ENCODE measurements around the gene LRP10.
"Not testable (repeated sequence)": the region's sequence is repeated elsewhere in the genome, so short reads cannot be mapped to it uniquely, and the experiment has no call there.

Gene LRP10, protein sequence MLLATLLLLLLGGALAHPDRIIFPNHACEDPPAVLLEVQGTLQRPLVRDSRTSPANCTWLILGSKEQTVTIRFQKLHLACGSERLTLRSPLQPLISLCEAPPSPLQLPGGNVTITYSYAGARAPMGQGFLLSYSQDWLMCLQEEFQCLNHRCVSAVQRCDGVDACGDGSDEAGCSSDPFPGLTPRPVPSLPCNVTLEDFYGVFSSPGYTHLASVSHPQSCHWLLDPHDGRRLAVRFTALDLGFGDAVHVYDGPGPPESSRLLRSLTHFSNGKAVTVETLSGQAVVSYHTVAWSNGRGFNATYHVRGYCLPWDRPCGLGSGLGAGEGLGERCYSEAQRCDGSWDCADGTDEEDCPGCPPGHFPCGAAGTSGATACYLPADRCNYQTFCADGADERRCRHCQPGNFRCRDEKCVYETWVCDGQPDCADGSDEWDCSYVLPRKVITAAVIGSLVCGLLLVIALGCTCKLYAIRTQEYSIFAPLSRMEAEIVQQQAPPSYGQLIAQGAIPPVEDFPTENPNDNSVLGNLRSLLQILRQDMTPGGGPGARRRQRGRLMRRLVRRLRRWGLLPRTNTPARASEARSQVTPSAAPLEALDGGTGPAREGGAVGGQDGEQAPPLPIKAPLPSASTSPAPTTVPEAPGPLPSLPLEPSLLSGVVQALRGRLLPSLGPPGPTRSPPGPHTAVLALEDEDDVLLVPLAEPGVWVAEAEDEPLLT

DNA sequence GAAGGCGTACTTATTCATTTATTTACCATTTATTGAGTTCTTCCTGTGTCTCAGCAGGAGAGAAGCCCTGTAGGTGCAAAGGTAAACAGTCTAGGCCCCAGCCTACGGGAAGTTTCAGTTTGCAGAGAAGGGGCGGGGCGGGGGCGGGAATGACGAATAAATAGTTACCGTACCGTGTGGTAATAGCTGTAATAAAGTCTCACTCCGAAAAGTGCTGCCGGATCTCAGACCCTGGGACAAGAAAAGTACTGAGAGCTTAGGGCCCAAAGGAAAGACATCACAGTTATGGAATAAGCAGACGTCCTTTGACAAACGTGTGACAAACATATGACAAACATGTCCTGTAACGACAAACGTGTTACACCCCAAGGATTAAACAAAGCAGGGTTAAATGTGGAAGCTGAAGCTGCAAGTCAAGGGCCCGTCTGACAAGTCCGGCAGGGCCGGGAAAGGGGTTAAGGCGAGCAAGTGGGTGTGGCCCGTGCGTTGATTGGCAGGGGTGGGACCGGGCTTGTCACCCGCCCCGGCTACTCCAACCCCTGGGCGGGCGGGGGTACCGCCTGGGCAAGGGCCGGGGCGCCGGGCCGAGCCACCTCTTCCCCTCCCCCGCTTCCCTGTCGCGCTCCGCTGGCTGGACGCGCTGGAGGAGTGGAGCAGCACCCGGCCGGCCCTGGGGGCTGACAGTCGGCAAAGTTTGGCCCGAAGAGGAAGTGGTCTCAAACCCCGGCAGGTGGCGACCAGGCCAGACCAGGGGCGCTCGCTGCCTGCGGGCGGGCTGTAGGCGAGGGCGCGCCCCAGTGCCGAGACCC, at the start of gene LRP10:
LRP10 (plus strand) TSS at position 517 of the 809 bp plus-strand sequence. CDS start 564 bp downstream, outside the sequence.
- peak; percentile 89 for DNase-seq

DNA sequence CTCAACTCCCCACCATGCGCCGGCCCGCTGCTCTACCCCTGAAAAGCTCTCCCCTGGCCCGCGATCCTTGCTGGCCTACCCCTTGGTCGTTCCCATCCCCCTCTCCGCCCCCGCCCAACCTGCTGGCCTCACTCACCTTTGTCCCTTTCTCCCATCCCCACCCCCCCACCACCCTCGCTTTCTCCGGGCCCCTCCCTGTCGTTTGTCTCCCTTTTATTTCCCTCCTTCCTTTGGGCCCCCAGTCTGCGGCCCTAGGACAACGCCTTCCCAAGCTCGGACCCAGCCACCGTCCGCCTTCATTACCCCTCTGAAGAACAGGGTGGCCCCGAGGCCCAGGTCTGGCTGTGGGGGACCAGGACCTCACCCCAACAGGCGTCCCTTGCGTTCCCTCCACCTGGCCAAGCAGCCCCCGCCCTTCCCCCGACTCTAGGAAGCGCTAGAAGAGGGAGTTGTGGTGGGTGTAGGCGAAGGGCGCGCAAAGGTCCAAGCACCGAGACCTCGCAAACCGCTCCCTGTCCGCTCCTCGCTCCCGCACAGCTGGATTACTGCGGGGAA, 49.4 kb upstream of the LRP10 start:
- no peak for DNase-seq

GRCh38 chr14:22822571-22823098, 48.9 kb upstream of the LRP10 start:
- no peak for DNase-seq

DNA sequence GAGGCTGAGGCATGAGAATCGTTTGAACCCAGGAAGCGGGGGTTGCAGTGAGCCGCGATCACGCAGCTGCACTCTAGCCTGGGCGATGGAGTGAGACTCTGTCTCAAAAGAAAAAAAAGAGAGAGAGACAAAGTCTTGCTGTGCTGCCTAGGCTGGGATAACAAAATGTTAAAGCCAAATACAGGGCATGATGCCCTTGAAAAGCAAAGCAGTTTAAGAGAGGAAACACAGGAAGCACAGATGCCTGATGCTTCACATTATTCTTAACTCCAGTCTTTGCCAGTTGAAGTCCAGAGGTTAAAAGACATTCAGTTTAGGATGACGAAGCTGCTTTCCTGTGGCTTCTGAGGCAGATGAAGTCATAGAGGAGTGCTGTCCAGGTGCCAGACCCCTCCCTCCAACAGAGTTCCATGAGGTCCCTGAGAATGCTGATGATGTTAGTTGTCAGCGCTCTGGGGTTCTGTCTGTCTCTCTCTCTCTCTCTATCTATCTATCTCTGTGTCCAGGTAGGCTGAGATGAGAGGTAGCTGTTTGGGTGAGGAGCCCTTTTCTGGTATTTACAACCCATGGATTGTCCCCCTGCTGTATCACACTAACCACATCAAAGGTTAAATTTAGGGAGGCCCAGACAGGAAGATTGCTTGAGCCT, 46.7 kb upstream of the LRP10 start:
- DNase-seq, result no peak

GRCh38 chr14:22829076-22829660, 42.4 kb upstream of the LRP10 start:
- not testable (repeated sequence) for DNase-seq

- DNase-seq, result peak; percentile 100
Measured at GRCh38 chr14:22829661-22830442, 41.7 kb upstream of the LRP10 start, which contains the start of gene MRPL52. Gene MRPL52 (plus strand): TSS chr14:22829887. CDS start chr14:22829913, 26 bp downstream.

DNA sequence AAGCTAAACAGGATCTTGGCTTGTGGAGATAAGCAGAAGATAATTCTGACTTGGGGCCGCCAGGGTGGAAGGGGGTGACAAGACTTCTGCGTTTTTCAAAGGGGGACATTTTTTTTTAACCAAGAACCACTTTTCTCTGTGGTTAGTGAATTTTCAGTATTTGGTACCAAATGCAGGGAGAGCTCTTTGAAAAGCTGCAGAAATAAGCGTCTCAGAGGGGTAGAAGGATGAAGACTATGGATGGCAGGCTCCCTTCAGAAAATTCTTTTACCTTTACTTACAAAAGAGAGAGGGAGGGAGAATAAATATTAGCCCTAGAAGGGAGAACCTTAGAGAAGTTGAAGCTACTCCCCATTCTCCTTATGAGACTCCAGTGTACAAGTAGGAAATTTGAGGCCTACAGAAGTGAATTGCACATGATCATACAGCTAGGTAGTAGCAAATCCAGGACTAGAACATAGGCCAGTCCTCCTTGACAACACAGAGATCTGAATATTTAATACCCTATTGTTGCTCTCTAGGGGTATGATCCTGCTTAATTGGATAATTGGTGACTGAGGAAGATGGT, 41.0 kb upstream of the LRP10 start:
- DNase-seq, result no peak

GRCh38 chr14:22835505-22835904, 36.0 kb upstream of the LRP10 start:
- no peak for DNase-seq

GRCh38 chr14:22836301-22837113, 35.0 kb upstream of the LRP10 start, which contains the start of gene MMP14:
Gene MMP14 (plus strand): TSS chr14:22836585. CDS start chr14:22836818, 233 bp downstream.
- peak; percentile 68 for DNase-seq

GRCh38 chr14:22837114-22837749, 34.3 kb upstream of the LRP10 start:
- peak; percentile 52 for DNase-seq

GRCh38 chr14:22837750-22838538, 33.6 kb upstream of the LRP10 start:
- DNase-seq, result no peak

- DNase-seq, result no peak
Measured at GRCh38 chr14:22838631-22839041, 32.9 kb upstream of the LRP10 start.

DNA sequence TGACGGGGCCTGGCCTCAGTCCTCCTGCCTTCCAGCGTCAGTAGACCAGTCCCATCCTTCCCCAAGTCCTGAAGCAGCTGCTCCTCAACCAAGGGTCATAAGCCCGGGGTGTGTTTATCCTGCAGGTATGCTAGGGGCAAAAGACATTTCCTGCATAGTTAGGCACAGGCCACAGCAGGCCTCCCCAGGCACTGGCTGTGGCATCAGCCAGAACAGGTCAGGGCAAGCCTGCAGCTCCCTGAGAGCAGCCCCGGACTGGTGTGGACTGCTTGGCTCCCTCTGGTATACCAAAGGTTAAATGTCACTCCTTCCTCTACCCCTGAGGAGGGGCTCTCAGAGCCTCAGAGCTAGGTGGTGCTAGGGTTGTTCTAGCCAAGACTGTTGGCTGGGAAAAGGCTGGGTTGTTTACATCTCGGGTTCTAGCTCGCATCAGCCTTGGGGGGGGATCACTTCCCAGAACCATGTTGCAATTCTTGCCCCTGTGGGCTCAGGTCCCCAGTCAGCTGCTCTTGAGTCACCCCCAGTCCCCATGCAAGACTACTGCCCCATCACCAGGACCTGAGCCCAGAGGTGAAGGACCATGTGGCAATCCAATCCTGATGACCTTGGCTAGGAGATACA, 32.3 kb upstream of the LRP10 start:
- no peak for DNase-seq

DNA sequence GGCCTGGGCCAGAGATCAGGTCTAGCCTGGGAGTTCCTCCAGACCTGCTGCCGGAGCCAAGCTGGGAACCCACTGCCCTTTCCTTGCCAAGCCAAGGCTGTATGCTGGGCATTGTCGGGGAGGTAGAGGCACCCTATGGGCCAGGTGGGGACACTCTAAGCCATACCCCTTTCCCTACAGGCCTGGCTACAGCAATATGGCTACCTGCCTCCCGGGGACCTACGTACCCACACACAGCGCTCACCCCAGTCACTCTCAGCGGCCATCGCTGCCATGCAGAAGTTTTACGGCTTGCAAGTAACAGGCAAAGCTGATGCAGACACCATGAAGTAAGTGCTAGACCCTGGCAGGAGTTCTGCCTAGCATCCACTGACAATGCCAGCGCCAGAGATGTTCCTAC, 30.2 kb upstream of the LRP10 start:
- DNase-seq, result no peak

DNA sequence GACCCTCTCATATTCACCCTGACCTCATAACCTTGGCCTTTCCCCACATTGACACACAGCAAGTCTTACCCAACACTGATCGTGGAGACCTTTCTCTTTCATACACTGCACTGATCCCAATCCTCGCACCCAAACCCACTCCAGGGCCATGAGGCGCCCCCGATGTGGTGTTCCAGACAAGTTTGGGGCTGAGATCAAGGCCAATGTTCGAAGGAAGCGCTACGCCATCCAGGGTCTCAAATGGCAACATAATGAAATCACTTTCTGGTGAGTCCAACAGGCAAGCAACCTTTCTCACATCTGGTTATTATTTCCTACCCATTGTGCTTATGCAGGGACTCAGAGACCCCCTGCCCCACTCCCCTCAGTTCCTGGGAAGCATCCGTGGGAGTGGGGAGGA, 29.8 kb upstream of the LRP10 start:
- DNase-seq, result no peak

- DNase-seq, result no peak
Measured at GRCh38 chr14:22842211-22843122, 29.1 kb upstream of the LRP10 start.
